OCI-LY3 (cell line): ENCODE results near the gene GPC3.
A peak's percentile ranks its signal among the peaks of the same experiment; 100 is the strongest.

Experiments
- H2AFZ ChIP-seq: fragments of 200-600, 300-600 bp; shearing (Covaris generic); 2 replicates; pipeline ENCODE4 v1.6.0; 2014; ENCODE audit warnings: antibody characterized with exemption, low read depth, low read length
- H3K27ac ChIP-seq: fragments of 200-600, 300-600 bp; sonication (generic); 2 replicates; pipeline ENCODE4 v1.5.1; 2014; ENCODE audit warnings: mild to moderate bottlenecking, low read length, moderate library complexity, mixed read lengths
- H3K27me3 ChIP-seq: fragments of 200-600, 300-600 bp; sonication (generic); 2 replicates; pipeline ENCODE4 v1.6.1; 2014; ENCODE audit warnings: low read depth, low read length, mixed read lengths
- H3K36me3 ChIP-seq: fragments of 200-600, 300-600 bp; sonication (generic); replicated peaks from 2 replicates; pipeline ENCODE3; 2014; ENCODE audit warnings: low read depth, low read length, mixed read lengths
- H3K4me1 ChIP-seq: fragments of 300-600, 200-600 bp; sonication (generic); 2 replicates; pipeline ENCODE4 v1.6.1; 2014; ENCODE audit warnings: low read length, mixed read lengths
- H3K4me2 ChIP-seq: fragments of 200-600, 300-600 bp; sonication (generic); 2 replicates; pipeline ENCODE4 v1.6.1; 2014; ENCODE audit warnings: low read length, mixed read lengths
- H3K4me3 ChIP-seq: fragments of 300-600, 200-600 bp; sonication (generic); 2 replicates; pipeline ENCODE4 v1.5.1; 2014; ENCODE audit warnings: antibody characterized with exemption, mild to moderate bottlenecking, low read length, moderate library complexity
- H3K79me2 ChIP-seq: fragments of 300-600, 200-600 bp; shearing (Covaris generic); 2 replicates; pipeline ENCODE4 v1.6.1; 2014; ENCODE audit warnings: mild to moderate bottlenecking, low read length, mixed read lengths
- H3K9ac ChIP-seq: fragments of 300-600, 200-600 bp; shearing (Covaris generic); 2 replicates; pipeline ENCODE4 v1.6.0; 2014; ENCODE audit warnings: mild to moderate bottlenecking, low read length, moderate library complexity
- H3K9me3 ChIP-seq: fragments of 200-600, 300-600 bp; shearing (Covaris generic); 2 replicates; pipeline ENCODE4 v1.6.1; 2014; ENCODE audit warnings: low read length, mixed read lengths; ENCODE audit not compliant: insufficient read depth
- H4K20me1 ChIP-seq: fragments of 200-600, 300-600 bp; sonication (generic); 2 replicates; pipeline ENCODE4 v1.6.1; 2016; ENCODE audit warnings: low read length, mixed read lengths; ENCODE audit not compliant: insufficient read depth
- EZH2phosphoT487 ChIP-seq: fragments of 200-600 bp; shearing (Covaris generic); IDR thresholded peaks from 2 replicates; pipeline ENCODE4 v1.6.1; 2018; ENCODE audit warnings: antibody characterized with exemption, mixed run types, low read depth
- TF ChIP-seq, protein P1 (sequence below): fragments of 200-600, 300-600 bp; sonication (generic); IDR thresholded peaks from 2 replicates; pipeline ENCODE4 v1.5.1; 2014; ENCODE audit warnings: antibody characterized with exemption, low read length, low read depth

GPC3 gene

DNA sequence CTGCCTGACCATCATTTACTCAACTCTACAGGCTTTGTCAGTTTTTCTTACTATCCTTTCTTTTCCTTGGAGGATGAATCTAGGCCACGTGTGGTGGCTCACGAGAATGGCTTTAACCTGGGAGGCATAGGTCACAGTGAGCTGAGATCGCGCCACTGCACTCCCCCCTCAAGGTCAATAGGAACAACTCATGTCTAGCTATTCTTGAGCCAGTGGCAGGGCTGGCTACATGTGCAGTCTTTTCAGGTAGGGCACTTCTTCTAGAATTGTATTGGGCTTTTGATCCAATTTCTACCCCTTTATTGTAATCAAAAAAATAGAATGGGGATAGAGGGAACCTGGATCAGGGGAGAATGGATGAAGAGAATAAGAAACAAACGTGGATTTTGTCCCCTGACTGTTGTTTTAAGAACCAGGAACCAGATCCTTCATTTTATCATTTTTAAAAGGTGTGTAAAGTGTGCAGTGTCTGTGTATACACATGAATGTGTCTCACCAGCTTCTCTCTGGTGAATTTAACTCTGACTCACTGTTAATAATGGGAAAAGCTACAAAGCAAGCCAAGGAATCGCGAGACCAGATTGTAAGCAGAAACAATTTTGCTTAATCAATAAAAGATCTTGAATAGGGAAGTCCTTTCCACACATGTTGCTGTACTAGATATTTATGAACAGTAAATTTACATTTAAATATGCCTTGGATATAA, 286.2 kb downstream of the GPC3 start:
- H3K27ac ChIP-seq = no peak overlapping the region
- no peaks in the 10 kb centered on the region for H3K9me3 ChIP-seq
- H3K4me2 ChIP-seq = no peak overlapping the region
- TF ChIP-seq, protein P1, sequence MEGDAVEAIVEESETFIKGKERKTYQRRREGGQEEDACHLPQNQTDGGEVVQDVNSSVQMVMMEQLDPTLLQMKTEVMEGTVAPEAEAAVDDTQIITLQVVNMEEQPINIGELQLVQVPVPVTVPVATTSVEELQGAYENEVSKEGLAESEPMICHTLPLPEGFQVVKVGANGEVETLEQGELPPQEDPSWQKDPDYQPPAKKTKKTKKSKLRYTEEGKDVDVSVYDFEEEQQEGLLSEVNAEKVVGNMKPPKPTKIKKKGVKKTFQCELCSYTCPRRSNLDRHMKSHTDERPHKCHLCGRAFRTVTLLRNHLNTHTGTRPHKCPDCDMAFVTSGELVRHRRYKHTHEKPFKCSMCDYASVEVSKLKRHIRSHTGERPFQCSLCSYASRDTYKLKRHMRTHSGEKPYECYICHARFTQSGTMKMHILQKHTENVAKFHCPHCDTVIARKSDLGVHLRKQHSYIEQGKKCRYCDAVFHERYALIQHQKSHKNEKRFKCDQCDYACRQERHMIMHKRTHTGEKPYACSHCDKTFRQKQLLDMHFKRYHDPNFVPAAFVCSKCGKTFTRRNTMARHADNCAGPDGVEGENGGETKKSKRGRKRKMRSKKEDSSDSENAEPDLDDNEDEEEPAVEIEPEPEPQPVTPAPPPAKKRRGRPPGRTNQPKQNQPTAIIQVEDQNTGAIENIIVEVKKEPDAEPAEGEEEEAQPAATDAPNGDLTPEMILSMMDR = no peak
- TF ChIP-seq EZH2phosphoT487 = no peak
- no peak overlapping the region for H2AFZ ChIP-seq
- no peaks in the 10 kb centered on the region for H4K20me1 ChIP-seq
- no peak overlapping the region for H3K9ac ChIP-seq
- H3K36me3 ChIP-seq = no peaks in the 10 kb centered on the region
- H3K27me3 ChIP-seq = no peaks in the 10 kb centered on the region
- H3K79me2 ChIP-seq = no peaks in the 10 kb centered on the region
- no peaks in the 10 kb centered on the region for H3K4me1 ChIP-seq
- no peak overlapping the region for H3K4me3 ChIP-seq

DNA sequence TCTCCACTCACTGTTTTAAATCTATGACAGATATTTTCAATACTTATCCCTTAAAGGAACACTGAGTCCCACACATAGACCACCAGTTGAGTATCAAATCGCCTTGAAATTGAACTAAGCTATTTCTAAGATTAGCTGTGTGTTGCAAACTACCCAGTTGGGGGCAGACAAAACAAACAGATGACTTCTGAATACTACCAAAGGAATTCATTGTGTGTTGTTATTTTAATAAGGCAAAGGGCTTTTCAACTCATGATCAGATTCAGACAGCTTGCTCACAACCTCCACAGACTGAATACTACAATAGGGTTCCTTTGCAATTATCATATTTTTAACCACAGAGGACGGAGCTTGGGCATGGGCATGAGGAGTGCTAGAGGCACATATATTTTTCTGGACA, 287.1 kb downstream of the GPC3 start:
- no peaks in the 10 kb centered on the region for H3K27me3 ChIP-seq
- no peaks in the 10 kb centered on the region for H3K4me1 ChIP-seq
- no peak overlapping the region for H2AFZ ChIP-seq
- H3K9ac ChIP-seq = no peak overlapping the region
- no peak for TF ChIP-seq EZH2phosphoT487
- TF ChIP-seq, protein P1 = peak; percentile 48
- H3K4me3 ChIP-seq = no peak overlapping the region
- H3K27ac ChIP-seq = no peak overlapping the region
- H3K79me2 ChIP-seq = no peaks in the 10 kb centered on the region
- no peaks in the 10 kb centered on the region for H4K20me1 ChIP-seq
- H3K4me2 ChIP-seq = no peak overlapping the region
- H3K36me3 ChIP-seq = no peaks in the 10 kb centered on the region
- no peaks in the 10 kb centered on the region for H3K9me3 ChIP-seq

DNA sequence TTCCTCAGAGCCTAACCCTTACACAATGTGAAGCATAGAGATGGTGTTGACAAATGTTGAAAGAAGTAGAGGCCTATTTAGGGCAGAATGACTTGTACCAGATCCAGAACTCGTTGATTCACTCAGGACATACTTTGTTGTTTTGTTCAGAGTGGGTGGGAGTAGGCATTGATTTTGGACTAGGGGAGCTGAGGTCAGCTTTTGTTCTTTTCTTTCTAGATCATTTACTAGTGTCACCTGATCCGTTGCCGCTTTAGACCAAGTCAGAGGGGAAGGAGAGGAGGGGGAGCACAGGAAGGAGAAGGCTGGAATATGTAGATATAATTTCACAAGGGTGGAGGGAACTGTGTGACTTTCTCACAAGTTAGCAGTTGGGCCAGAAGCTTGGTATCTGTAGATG, 287.7 kb downstream of the GPC3 start:
- Histone ChIP-seq H3K4me2 (no peak overlapping the region), H3K27me3 (no peaks in the 10 kb centered on the region), H3K9me3 (no peaks in the 10 kb centered on the region), H3K4me3 (no peak overlapping the region), H3K79me2 (no peaks in the 10 kb centered on the region), H3K36me3 (no peaks in the 10 kb centered on the region), H3K4me1 (no peaks in the 10 kb centered on the region), H2AFZ (no peak overlapping the region), H3K27ac (no peak overlapping the region), H4K20me1 (no peaks in the 10 kb centered on the region), H3K9ac (no peak overlapping the region)
- no peak for TF ChIP-seq EZH2phosphoT487
- TF ChIP-seq, protein P1 = no peak

DNA sequence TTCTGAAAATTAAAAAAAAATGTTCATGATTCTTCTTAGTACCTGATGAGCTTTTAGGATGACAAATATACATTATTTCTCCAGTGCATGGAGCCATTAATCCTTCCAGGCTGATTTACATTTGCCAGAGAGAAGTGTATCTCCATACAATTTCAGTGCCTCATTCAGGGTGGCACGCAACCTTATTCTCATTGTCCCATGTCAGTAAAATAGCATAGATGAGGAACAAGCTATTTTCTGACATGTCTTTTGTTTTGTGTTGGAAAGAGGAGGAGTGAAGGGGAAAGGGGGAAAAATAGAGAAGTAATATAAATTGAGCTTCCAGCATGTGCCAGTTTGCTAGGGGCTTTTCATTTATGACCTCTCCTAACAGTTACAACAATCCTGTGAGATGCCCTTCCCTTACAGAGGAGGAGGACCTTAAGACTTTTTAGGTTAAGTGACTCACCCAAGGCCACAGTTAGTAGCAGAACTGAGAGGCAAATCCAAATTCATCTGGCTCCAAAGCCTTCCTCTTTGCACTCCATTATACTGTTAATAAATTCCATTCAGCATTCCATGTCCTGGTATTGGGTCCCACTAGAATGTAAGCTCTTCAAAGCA, 295.3 kb downstream of the GPC3 start:
- H3K9me3 ChIP-seq = no peaks in the 10 kb centered on the region
- no peak overlapping the region for H3K27ac ChIP-seq
- no peak overlapping the region for H3K9ac ChIP-seq
- H3K27me3 ChIP-seq = no peaks in the 10 kb centered on the region
- H3K36me3 ChIP-seq = no peaks in the 10 kb centered on the region
- H3K4me1 ChIP-seq = peaks cover 2% of the 10 kb centered on the region
- H3K4me2 ChIP-seq = no peak overlapping the region
- no peaks in the 10 kb centered on the region for H3K79me2 ChIP-seq
- H4K20me1 ChIP-seq = no peaks in the 10 kb centered on the region
- no peak overlapping the region for H2AFZ ChIP-seq
- TF ChIP-seq EZH2phosphoT487 = no peak
- TF ChIP-seq, protein P1 = no peak
- H3K4me3 ChIP-seq = no peak overlapping the region
